ENCODE measurements around the gene MYO1D. TPM values are rescaled to one million over a fixed set of nuclear protein-coding genes. Genes with fewer than 3 reads are reported as not detected.
A peak's percentile ranks its signal among the peaks of the same experiment; 100 is the strongest.

Gene MYO1D
- total RNA-seq, 4 donors from 2014 or later, result 247 to 569 (median 444) TPM

GRCh38 chr17:32610943-32611342 lies 266.0 kb downstream of the MYO1D start:
- H3K27ac ChIP-seq, result no peak overlapping the region
- DNase-seq, result no peak
- no peaks in the 10 kb centered on the region for H3K36me3 ChIP-seq
- H3K27me3 ChIP-seq, result no peaks in the 10 kb centered on the region
- in situ Hi-C loops (cut with MboI; ENCODE audit: low pct_ligation_motif_present in 1 of 4, low pct_unique_long_range_greater_than_20kb in 1 of 4, low sequenced_read_pairs in 3 of 4), result no loop called here
- no peaks in the 10 kb centered on the region for H3K4me1 ChIP-seq
- 97 to 98% methylated on average over 5 to 6 of the region's 6 CpGs for WGBS, 2 donors (ENCODE audit: low coverage in 1 of 2)
- H3K9me3 ChIP-seq, result no peaks in the 10 kb centered on the region
- intact Hi-C loops (cut with DNase I; ENCODE audit: low total_unique reads), result no loop called here
- TF ChIP-seq, protein P1, sequence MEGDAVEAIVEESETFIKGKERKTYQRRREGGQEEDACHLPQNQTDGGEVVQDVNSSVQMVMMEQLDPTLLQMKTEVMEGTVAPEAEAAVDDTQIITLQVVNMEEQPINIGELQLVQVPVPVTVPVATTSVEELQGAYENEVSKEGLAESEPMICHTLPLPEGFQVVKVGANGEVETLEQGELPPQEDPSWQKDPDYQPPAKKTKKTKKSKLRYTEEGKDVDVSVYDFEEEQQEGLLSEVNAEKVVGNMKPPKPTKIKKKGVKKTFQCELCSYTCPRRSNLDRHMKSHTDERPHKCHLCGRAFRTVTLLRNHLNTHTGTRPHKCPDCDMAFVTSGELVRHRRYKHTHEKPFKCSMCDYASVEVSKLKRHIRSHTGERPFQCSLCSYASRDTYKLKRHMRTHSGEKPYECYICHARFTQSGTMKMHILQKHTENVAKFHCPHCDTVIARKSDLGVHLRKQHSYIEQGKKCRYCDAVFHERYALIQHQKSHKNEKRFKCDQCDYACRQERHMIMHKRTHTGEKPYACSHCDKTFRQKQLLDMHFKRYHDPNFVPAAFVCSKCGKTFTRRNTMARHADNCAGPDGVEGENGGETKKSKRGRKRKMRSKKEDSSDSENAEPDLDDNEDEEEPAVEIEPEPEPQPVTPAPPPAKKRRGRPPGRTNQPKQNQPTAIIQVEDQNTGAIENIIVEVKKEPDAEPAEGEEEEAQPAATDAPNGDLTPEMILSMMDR (IDR thresholded peaks at IDR 0.05), result no peak
- H3K4me3 ChIP-seq, result no peak overlapping the region

DNA sequence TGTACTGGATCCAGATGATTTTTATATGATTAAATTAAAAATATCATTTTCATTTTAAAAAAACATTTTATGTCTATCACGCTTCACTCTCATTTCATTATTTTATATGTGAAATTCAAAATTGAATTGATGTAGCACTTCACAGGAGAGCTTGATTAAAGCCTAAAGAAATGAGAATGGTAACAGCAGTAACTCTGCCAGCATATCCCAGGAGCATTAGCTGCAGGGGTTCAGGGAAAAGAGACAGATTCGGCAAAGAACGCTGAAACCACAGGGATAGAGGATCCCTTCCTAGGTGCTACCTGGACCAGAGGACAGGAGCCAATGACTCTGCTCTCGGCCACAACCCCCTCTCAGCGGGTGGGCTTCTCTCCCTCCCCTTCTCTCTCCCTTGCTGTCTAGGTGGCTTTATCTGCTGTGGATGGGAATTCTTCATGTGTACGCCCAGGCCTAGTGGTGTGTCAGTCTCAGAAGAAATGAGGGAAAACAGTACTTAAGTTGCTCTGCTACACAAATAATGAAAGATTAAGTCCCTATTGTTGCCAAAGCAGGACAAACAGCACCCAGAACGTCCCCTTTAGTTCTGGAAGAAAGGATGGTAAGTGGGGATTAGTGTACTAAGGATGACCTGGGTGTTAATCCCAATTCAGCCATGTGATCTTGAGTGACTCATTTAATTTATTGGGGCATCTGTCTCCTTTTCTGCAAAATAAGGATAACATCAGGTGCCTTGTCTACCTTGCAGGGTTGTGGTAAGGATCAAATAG lies 266.9 kb downstream of the MYO1D start:
- WGBS, 2 donors (ENCODE audit: low coverage in 1 of 2), result 83 to 92% methylated on average over 4 to 7 of the region's 7 CpGs

GRCh38 chr17:32609085-32609484 lies 267.8 kb downstream of the MYO1D start:
- H3K4me1 ChIP-seq, result no peaks in the 10 kb centered on the region
- DNase-seq, result peak; percentile 46
- TF ChIP-seq EP300 (IDR thresholded peaks at IDR 0.05; ENCODE audit: low read depth), result no peak
- TF ChIP-seq, protein P1 (IDR thresholded peaks at IDR 0.05), result peak in 4 of 5 experiments; percentile 6 to 40 (median 11)
- no peaks in the 10 kb centered on the region for H3K9me3 ChIP-seq
- WGBS, 2 donors (ENCODE audit: low coverage in 1 of 2), result 76 to 82% methylated on average over 3 to 7 of the region's 7 CpGs
- no peak overlapping the region for H3K27ac ChIP-seq
- H3K27me3 ChIP-seq, result no peaks in the 10 kb centered on the region
- in situ Hi-C loops (cut with MboI; ENCODE audit: low pct_ligation_motif_present in 1 of 4, low pct_unique_long_range_greater_than_20kb in 1 of 4, low sequenced_read_pairs in 3 of 4), result loop anchor here in 1 of 4 donors (10.0 kb wide), 1 partner anchor 134 kb away; no protein-coding TSS in a partner anchor
- no peak overlapping the region for H3K4me3 ChIP-seq
- intact Hi-C loops (cut with DNase I; ENCODE audit: low total_unique reads), result no loop called here
- H3K36me3 ChIP-seq, result no peaks in the 10 kb centered on the region

More for the DNA sequence above, 266.9 kb downstream of the MYO1D start:
- Histone ChIP-seq H3K4me3 (no peak overlapping the region), H3K27me3 (no peaks in the 10 kb centered on the region), H3K4me1 (no peaks in the 10 kb centered on the region), H3K9me3 (no peaks in the 10 kb centered on the region), H3K36me3 (no peaks in the 10 kb centered on the region), H3K27ac (no peak overlapping the region)
- no peak for TF ChIP-seq POLR2A (IDR thresholded peaks at IDR 0.05)
- TF ChIP-seq, protein P1 (IDR thresholded peaks at IDR 0.05), result no peak
- TF ChIP-seq POLR2AphosphoS5 (IDR thresholded peaks at IDR 0.05), result no peak
- TF ChIP-seq EP300 (IDR thresholded peaks at IDR 0.05; ENCODE audit: low read depth), result no peak
- DNase-seq, result no peak
- in situ Hi-C loops (cut with MboI; ENCODE audit: low pct_ligation_motif_present in 1 of 4, low pct_unique_long_range_greater_than_20kb in 1 of 4, low sequenced_read_pairs in 3 of 4), result loop anchor here in 1 of 4 donors (10.0 kb wide), 1 partner anchor 135 kb away; no protein-coding TSS in a partner anchor
- intact Hi-C loops (cut with DNase I; ENCODE audit: low total_unique reads), result no loop called here

DNA sequence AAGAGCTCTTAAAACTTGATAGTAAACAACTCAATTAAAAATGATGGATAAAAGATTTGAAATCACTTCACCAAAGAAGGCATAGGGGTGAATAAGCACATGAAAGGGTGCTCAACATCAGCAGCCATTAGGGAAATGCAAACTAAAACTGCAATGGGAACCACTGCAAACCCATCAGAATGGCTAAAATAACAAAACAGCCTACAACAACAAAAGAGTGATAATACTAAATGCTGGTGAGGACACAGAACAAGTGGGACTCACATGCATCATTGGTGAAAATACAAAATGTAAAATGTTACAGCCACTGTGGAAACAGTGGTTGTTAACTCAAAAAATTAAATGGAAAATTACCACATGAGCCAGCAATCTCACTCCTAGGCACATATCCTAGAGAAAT lies 268.7 kb downstream of the MYO1D start:
- Histone ChIP-seq H3K4me1 (no peaks in the 10 kb centered on the region), H3K36me3 (no peaks in the 10 kb centered on the region), H3K4me3 (no peak overlapping the region), H3K27ac (no peak overlapping the region), H3K9me3 (no peaks in the 10 kb centered on the region), H3K27me3 (no peaks in the 10 kb centered on the region)
- intact Hi-C loops (cut with DNase I; ENCODE audit: low total_unique reads) (no loop called here), in situ Hi-C loops (cut with MboI; ENCODE audit: low pct_ligation_motif_present in 1 of 4, low pct_unique_long_range_greater_than_20kb in 1 of 4, low sequenced_read_pairs in 3 of 4) (loop anchor here in 1 of 4 donors (10.0 kb wide), 1 partner anchor 133 kb away; no protein-coding TSS in a partner anchor)
- DNase-seq, result no peak
- TF ChIP-seq EP300 (IDR thresholded peaks at IDR 0.05; ENCODE audit: low read depth) (no peak), POLR2AphosphoS5 (IDR thresholded peaks at IDR 0.05) (no peak), POLR2A (IDR thresholded peaks at IDR 0.05) (no peak)
- TF ChIP-seq, protein P1 (IDR thresholded peaks at IDR 0.05), result no peak
